Measurements from ENCODE around the gene DLGAP1.

- TF ChIP-seq TAF1 (IDR thresholded peaks at IDR 0.05; ENCODE audit: low read depth) (no peak), EZH2 (IDR thresholded peaks at IDR 0.05; ENCODE audit: borderline replicate concordance, insufficient read depth, low read length, poor library complexity, severe bottlenecking) (no peak), CTCF (IDR thresholded peaks at IDR 0.05; ENCODE audit: poor library complexity, severe bottlenecking) (no peak), POLR2AphosphoS5 (IDR thresholded peaks at IDR 0.05) (no peak)
Observed at GRCh38 chr18:3683483-3683882, 771.6 kb downstream of the DLGAP1 start.

Data from neural cell (in vitro differentiated cells).